Measurements from ENCODE around the gene LBHD1.
"Not testable (repeated sequence)": the region's sequence is repeated elsewhere in the genome, so short reads cannot be mapped to it uniquely, and the experiment has no call there.

The LBHD1 gene

GRCh38 chr11:62678770-62679696, 7.0 kb upstream of the LBHD1 start, which contains the start of gene UBXN1:
Gene UBXN1, minus strand, starts transcription at chr11:62679073. Its CDS starts 150 bp downstream, at chr11:62678923.
- H3K9me3 ChIP-seq (ENCODE audit: control insufficient read depth, insufficient read depth, low read length), result no peaks in the 10 kb centered on the region
- no peaks in the 10 kb centered on the region for H3K4me1 ChIP-seq (ENCODE audit: insufficient read depth, low read length)
- H3K9ac ChIP-seq (ENCODE audit: low read depth, low read length), result peak within 1 kb of the TSS; percentile 67

GRCh38 chr11:62678433-62678769, 6.3 kb upstream of the LBHD1 start:
- H3K9ac ChIP-seq (ENCODE audit: low read depth, low read length), result peak overlapping the region; percentile 67
- H3K36me3 ChIP-seq (ENCODE audit: insufficient read depth, low read length), result no peaks in the 10 kb centered on the region
- no peaks in the 10 kb centered on the region for H3K4me1 ChIP-seq (ENCODE audit: insufficient read depth, low read length)
- no peaks in the 10 kb centered on the region for H3K9me3 ChIP-seq (ENCODE audit: control insufficient read depth, insufficient read depth, low read length)

More at GRCh38 chr11:62678770-62679696, 7.0 kb upstream of the LBHD1 start, which contains the start of gene UBXN1:
- H3K36me3 ChIP-seq (ENCODE audit: insufficient read depth, low read length), result no peaks in the 10 kb centered on the region

GRCh38 chr11:62677714-62678113, 5.6 kb upstream of the LBHD1 start:
- Histone ChIP-seq H3K9ac (ENCODE audit: low read depth, low read length) (peak overlapping the region; percentile 67; the same call in 1 of the 2 replicates), H3K36me3 (ENCODE audit: insufficient read depth, low read length) (0 out of 2 replicates have a peak, but pooled peaks cover 4% of the 10 kb centered on the region), H3K9me3 (ENCODE audit: control insufficient read depth, insufficient read depth, low read length) (no peaks in the 10 kb centered on the region), H3K4me1 (ENCODE audit: insufficient read depth, low read length) (no peaks in the 10 kb centered on the region)

GRCh38 chr11:62677156-62677555, 5.1 kb upstream of the LBHD1 start:
- Histone ChIP-seq H3K9ac (ENCODE audit: low read depth, low read length) (no peak overlapping the region), H3K4me1 (ENCODE audit: insufficient read depth, low read length) (no peaks in the 10 kb centered on the region), H3K9me3 (ENCODE audit: control insufficient read depth, insufficient read depth, low read length) (no peaks in the 10 kb centered on the region), H3K36me3 (ENCODE audit: insufficient read depth, low read length) (0 out of 2 replicates have a peak, but pooled peaks cover 4% of the 10 kb centered on the region)

GRCh38 chr11:62676698-62677097, 4.6 kb upstream of the LBHD1 start:
- no peaks in the 10 kb centered on the region for H3K9me3 ChIP-seq (ENCODE audit: control insufficient read depth, insufficient read depth, low read length)
- 0 out of 2 replicates have a peak, but pooled peaks cover 4% of the 10 kb centered on the region for H3K36me3 ChIP-seq (ENCODE audit: insufficient read depth, low read length)
- H3K9ac ChIP-seq (ENCODE audit: low read depth, low read length), result no peak overlapping the region
- H3K4me1 ChIP-seq (ENCODE audit: insufficient read depth, low read length), result no peaks in the 10 kb centered on the region

- H3K9me3 ChIP-seq (ENCODE audit: control insufficient read depth, insufficient read depth, low read length); H3K4me1 ChIP-seq (ENCODE audit: insufficient read depth, low read length); H3K9ac ChIP-seq (ENCODE audit: low read depth, low read length); H3K36me3 ChIP-seq (ENCODE audit: insufficient read depth, low read length): not testable (repeated sequence)
These were observed 3.3 kb upstream of the LBHD1 start for GRCh38 chr11:62675415-62675814.

GRCh38 chr11:62673196-62673525, 1.1 kb upstream of the LBHD1 start:
- no peak overlapping the region for H3K9ac ChIP-seq (ENCODE audit: low read depth, low read length)
- 0 out of 2 replicates have a peak, but pooled peaks cover 4% of the 10 kb centered on the region for H3K36me3 ChIP-seq (ENCODE audit: insufficient read depth, low read length)
- H3K9me3 ChIP-seq (ENCODE audit: control insufficient read depth, insufficient read depth, low read length), result no peaks in the 10 kb centered on the region
- H3K4me1 ChIP-seq (ENCODE audit: insufficient read depth, low read length), result no peaks in the 10 kb centered on the region

GRCh38 chr11:62671236-62671607, 845 bp downstream of the LBHD1 start:
- Histone ChIP-seq H3K4me1 (ENCODE audit: insufficient read depth, low read length) (peaks cover 10% of the 10 kb centered on the region; the same call in 1 of the 2 replicates), H3K36me3 (ENCODE audit: insufficient read depth, low read length) (peaks cover 13% of the 10 kb centered on the region; the same call in 1 of the 2 replicates), H3K9ac (ENCODE audit: low read depth, low read length) (peak overlapping the region; percentile 83), H3K9me3 (ENCODE audit: control insufficient read depth, insufficient read depth, low read length) (no peaks in the 10 kb centered on the region)

- peaks cover 13% of the 10 kb centered on the region; the same call in 1 of the 2 replicates for H3K36me3 ChIP-seq (ENCODE audit: insufficient read depth, low read length)
These were observed 2.5 kb downstream of the LBHD1 start for GRCh38 chr11:62669420-62670161.

GRCh38 chr11:62667460-62667859, 4.6 kb downstream of the LBHD1 start:
- Histone ChIP-seq H3K9me3 (ENCODE audit: control insufficient read depth, insufficient read depth, low read length) (no peaks in the 10 kb centered on the region), H3K9ac (ENCODE audit: low read depth, low read length) (0 out of 2 replicates have a peak overlapping the region, but pooled peaks have one; percentile 99), H3K36me3 (ENCODE audit: insufficient read depth, low read length) (peaks cover 9% of the 10 kb centered on the region), H3K4me1 (ENCODE audit: insufficient read depth, low read length) (peaks cover 10% of the 10 kb centered on the region; the same call in 1 of the 2 replicates)

More at GRCh38 chr11:62669420-62670161, 2.5 kb downstream of the LBHD1 start:
- peaks cover 10% of the 10 kb centered on the region; the same call in 1 of the 2 replicates for H3K4me1 ChIP-seq (ENCODE audit: insufficient read depth, low read length)
- no peaks in the 10 kb centered on the region for H3K9me3 ChIP-seq (ENCODE audit: control insufficient read depth, insufficient read depth, low read length)
- H3K9ac ChIP-seq (ENCODE audit: low read depth, low read length), result no peak overlapping the region

- H3K9ac ChIP-seq (ENCODE audit: low read depth, low read length), result peak overlapping the region; percentile 99
These were observed 5.7 kb downstream of the LBHD1 start for GRCh38 chr11:62666259-62666926.

GRCh38 chr11:62665599-62666258, 6.3 kb downstream of the LBHD1 start:
- Histone ChIP-seq H3K4me1 (ENCODE audit: insufficient read depth, low read length) (peaks cover 10% of the 10 kb centered on the region; the same call in 1 of the 2 replicates), H3K9me3 (ENCODE audit: control insufficient read depth, insufficient read depth, low read length) (no peaks in the 10 kb centered on the region), H3K36me3 (ENCODE audit: insufficient read depth, low read length) (peaks cover 12% of the 10 kb centered on the region), H3K9ac (ENCODE audit: low read depth, low read length) (peak overlapping the region; percentile 99)

More at GRCh38 chr11:62666259-62666926, 5.7 kb downstream of the LBHD1 start:
- peaks cover 10% of the 10 kb centered on the region; the same call in 1 of the 2 replicates for H3K4me1 ChIP-seq (ENCODE audit: insufficient read depth, low read length)
- H3K36me3 ChIP-seq (ENCODE audit: insufficient read depth, low read length), result peaks cover 12% of the 10 kb centered on the region
- no peaks in the 10 kb centered on the region for H3K9me3 ChIP-seq (ENCODE audit: control insufficient read depth, insufficient read depth, low read length)

- Histone ChIP-seq H3K4me1 (ENCODE audit: insufficient read depth, low read length) (peaks cover 10% of the 10 kb centered on the region; the same call in 1 of the 2 replicates), H3K36me3 (ENCODE audit: insufficient read depth, low read length) (peaks cover 12% of the 10 kb centered on the region), H3K9me3 (ENCODE audit: control insufficient read depth, insufficient read depth, low read length) (no peaks in the 10 kb centered on the region), H3K9ac (ENCODE audit: low read depth, low read length) (peak within 1 kb of the TSS; percentile 99)
These were observed 6.9 kb downstream of the LBHD1 start, which contains the start of the genes C11orf98 and CSKMT for GRCh38 chr11:62665075-62665598. Gene C11orf98, minus strand, starts transcription at chr11:62665210. Its CDS starts 41 bp downstream, at chr11:62665169. Gene CSKMT, plus strand, starts transcription at chr11:62665312. Its CDS starts 568 bp downstream, at chr11:62665880.
